Gastrocnemius medialis (tissue), 4 donors: ENCODE data around the gene NOXO1. TPM values are rescaled to one million over a fixed set of nuclear protein-coding genes. Genes with fewer than 3 reads are reported as not detected.
A peak's percentile ranks its signal among the peaks of the same experiment; 100 is the strongest.

Experiments
- ATAC-seq, 2 donors: fragments of 150-250 bp; one replicate each; pipeline ENCODE4 v1.9.1; 2016
- DNase-seq, 2 donors: peaks; one replicate each; pipeline ENCODE4 v3.0.0-alpha.2; 2019
- H3K27ac ChIP-seq, 4 donors: fragments of 200-600 bp; sonication (generic); 1 replicate in 1 of 4; 2 replicates in 3 of 4; pipeline ENCODE4 v1.5.1; 2016 to 2018; ENCODE audit warnings: mild to moderate bottlenecking in 2 of 4, moderate library complexity in 1 of 4
- H3K27me3 ChIP-seq, 3 donors: fragments of 200-600 bp; sonication (generic) in 2 of 3; 1 replicate in 1 of 3; 2 replicates in 2 of 3; pipeline versions ENCODE4 v1.5.1 to v1.6.0; 2016 to 2019; ENCODE audit warnings: mild to moderate bottlenecking in 1 of 3, moderate library complexity in 1 of 3
- H3K36me3 ChIP-seq, 2 donors: fragments of 200-600 bp; sonication (generic) in 1 of 2; one replicate each; pipeline ENCODE4 v1.5.1; 2017 to 2018
- H3K4me1 ChIP-seq, 2 donors: fragments of 200-600 bp; sonication (generic) in 1 of 2; one replicate each; pipeline ENCODE4 v1.5.1; 2016 to 2017; ENCODE audit warnings: mild to moderate bottlenecking in 2 of 2
- H3K4me3 ChIP-seq, 4 donors: fragments of 200-600 bp; sonication (generic) in 3 of 4; 1 replicate in 1 of 4; 2 replicates in 3 of 4; pipeline ENCODE4 v1.5.1; 2016 to 2019; ENCODE audit warnings: mild to moderate bottlenecking in 2 of 4
- H3K9me3 ChIP-seq, 3 donors: fragments of 200-600 bp; sonication (generic) in 2 of 3; 1 replicate in 1 of 3; 2 replicates in 2 of 3; pipeline ENCODE4 v1.5.1; 2016 to 2019
- CTCF ChIP-seq, 5 experiments: fragments of 450-650 bp in 3 of 5; fragments of 200-600 bp in 2 of 5; sonication (generic) in 2 of 5; IDR thresholded peaks in 4 of 5; conservative IDR thresholded peaks in 1 of 5; 1 replicate in 4 of 5; 2 replicates in 1 of 5; pipeline ENCODE4 v1.5.1; 2016 to 2019; ENCODE audit warnings: antibody characterized with exemption in 5 of 5, mild to moderate bottlenecking in 3 of 5, moderate library complexity in 3 of 5
- POLR2A ChIP-seq, 2 donors: fragments of 450-650 bp; IDR thresholded peaks; one replicate each; pipeline ENCODE4 v1.6.1; 2017; ENCODE audit warnings: antibody characterized with exemption in 2 of 2, mild to moderate bottlenecking in 2 of 2, moderate library complexity in 2 of 2
- in situ Hi-C, 4 donors: fragments of 200-750 bp; cut with MboI; loops; one replicate each; pipeline versions ENCODE4 v1.15.0 to v1.8.0; 2017; ENCODE audit warnings: low sequenced_read_pairs in 4 of 4
- intact Hi-C: fragments of 100-400 bp; cut with DNase I; formaldehyde crosslinking; loops from one replicate; pipeline ENCODE4 v1.15.1; 2023; ENCODE audit warnings: low total_unique reads
- total RNA-seq, 4 donors: library from RNA; depleted of rRNA; stranded (reverse); fragments of >200 nt; gene quantifications; one replicate each; pipeline versions ENCODE4 v1.1.0 to v1.2.3, GENCODE V29; 2016

The NOXO1 gene
- total RNA-seq, 4 donors from 2014 or later: 0.33 to 0.46 TPM; not detected in 2

GRCh38 chr16:1976216-1976520, 5.1 kb downstream of the NOXO1 start:
- no peaks in the 10 kb centered on the region for H3K9me3 ChIP-seq
- ATAC-seq: no peak
- no peak overlapping the region for H3K4me3 ChIP-seq
- no peak for TF ChIP-seq CTCF (IDR thresholded peaks at IDR 0.05 in 4 of 5, conservative IDR thresholded peaks at IDR 0.05 in 1 of 5)
- TF ChIP-seq POLR2A (IDR thresholded peaks at IDR 0.05): no peak
- H3K27ac ChIP-seq: no peak overlapping the region
- no peaks in the 10 kb centered on the region for H3K27me3 ChIP-seq
- intact Hi-C loops: no loop called here
- H3K4me1 ChIP-seq: peaks cover 10 to 27% of the 10 kb centered on the region in 2 donors
- in situ Hi-C loops: no loop called here
- no peak for DNase-seq
- peaks cover 0 to 48% of the 10 kb centered on the region in 2 donors for H3K36me3 ChIP-seq

GRCh38 chr16:1975432-1976215, 5.6 kb downstream of the NOXO1 start:
- Histone ChIP-seq H3K27ac (no peak overlapping the region), H3K36me3 (peaks cover 0 to 48% of the 10 kb centered on the region in 2 donors), H3K9me3 (no peaks in the 10 kb centered on the region), H3K4me3 (no peak overlapping the region), H3K4me1 (peaks cover 14 to 30% of the 10 kb centered on the region in 2 donors), H3K27me3 (no peaks in the 10 kb centered on the region)
- TF ChIP-seq POLR2A (IDR thresholded peaks at IDR 0.05) (no peak), CTCF (IDR thresholded peaks at IDR 0.05 in 4 of 5, conservative IDR thresholded peaks at IDR 0.05 in 1 of 5) (no peak)
- intact Hi-C loops (no loop called here), in situ Hi-C loops (no loop called here)
- ATAC-seq (no peak), DNase-seq (no peak)

- Histone ChIP-seq H3K9me3 (no peaks in the 10 kb centered on the region), H3K4me3 (no peak overlapping the region), H3K4me1 (peaks cover 13 to 23% of the 10 kb centered on the region in 2 donors), H3K36me3 (peaks cover 0 to 48% of the 10 kb centered on the region in 2 donors), H3K27me3 (no peaks in the 10 kb centered on the region), H3K27ac (no peak overlapping the region)
- no peak for DNase-seq
- intact Hi-C loops (no loop called here), in situ Hi-C loops (no loop called here)
- no peak for ATAC-seq
- TF ChIP-seq CTCF (IDR thresholded peaks at IDR 0.05 in 4 of 5, conservative IDR thresholded peaks at IDR 0.05 in 1 of 5): no peak
- no peak for TF ChIP-seq POLR2A (IDR thresholded peaks at IDR 0.05)
These were observed 6.9 kb downstream of the NOXO1 start for GRCh38 chr16:1974157-1975070.

GRCh38 chr16:1973461-1974156, 7.7 kb downstream of the NOXO1 start:
- H3K36me3 ChIP-seq: peaks cover 0 to 45% of the 10 kb centered on the region in 2 donors
- H3K27me3 ChIP-seq: no peaks in the 10 kb centered on the region
- ATAC-seq (no peak), DNase-seq (no peak)
- in situ Hi-C loops (no loop called here), intact Hi-C loops (no loop called here)
- TF ChIP-seq CTCF (IDR thresholded peaks at IDR 0.05 in 4 of 5, conservative IDR thresholded peaks at IDR 0.05 in 1 of 5) (no peak), POLR2A (IDR thresholded peaks at IDR 0.05) (no peak)
- H3K4me1 ChIP-seq: peaks cover 13 to 23% of the 10 kb centered on the region in 2 donors
- H3K4me3 ChIP-seq: peak overlapping the region in 2 of 4 donors; percentile 83 to 89
- no peaks in the 10 kb centered on the region for H3K9me3 ChIP-seq
- no peak overlapping the region for H3K27ac ChIP-seq
